IgD-negative memory B cell (primary cell): ENCODE data around the gene KIFBP. TPM values are rescaled to one million over a fixed set of nuclear protein-coding genes. Genes with fewer than 3 reads are reported as not detected.

Experiments
- H3K27ac Mint-ChIP-seq, 3 donors: one replicate each; pipeline ENCODE4 v1.8.0; 2020 to 2022; ENCODE audit warnings: mild to moderate bottlenecking in 3 of 3, mixed read lengths in 3 of 3, moderate library complexity in 1 of 3
- H3K27me3 Mint-ChIP-seq: one replicate; pipeline ENCODE4 v1.8.0; 2021; ENCODE audit warnings: mixed read lengths
- H3K36me3 Mint-ChIP-seq: one replicate; pipeline ENCODE4 v1.8.0; 2020; ENCODE audit warnings: mild to moderate bottlenecking, mixed read lengths
- H3K4me1 Mint-ChIP-seq, 3 donors: one replicate each; pipeline ENCODE4 v1.8.0; 2020 to 2022; ENCODE audit warnings: mixed read lengths in 3 of 3, mild to moderate bottlenecking in 1 of 3
- H3K4me3 Mint-ChIP-seq, 4 donors: one replicate each; pipeline ENCODE4 v1.8.0; 2020 to 2022; ENCODE audit warnings: mild to moderate bottlenecking in 4 of 4, mixed read lengths in 4 of 4, moderate library complexity in 3 of 4
- H3K9me3 Mint-ChIP-seq, 3 donors: one replicate each; pipeline ENCODE4 v1.8.0; 2020 to 2021; ENCODE audit warnings: mixed read lengths in 3 of 3, mild to moderate bottlenecking in 1 of 3
- polyA plus RNA-seq: library from polyadenylated mRNA; unstranded; fragments of 300-500 nt; fragmentation: Illumina TruSeq; gene quantifications from one replicate; pipeline ENCODE4 v1.2.3, GENCODE V29; 2021

The KIFBP gene
- polyA plus RNA-seq, 1 donor from 2014 or later: 2.9 TPM

GRCh38 chr10:69052736-69053135, 64.1 kb downstream of the KIFBP start:
- peaks cover 4 to 27% (median 6%) of the 10 kb centered on the region in 3 donors for H3K4me1 Mint-ChIP-seq
- H3K27ac Mint-ChIP-seq: no peak overlapping the region
- H3K4me3 Mint-ChIP-seq: no peak overlapping the region
- no peaks in the 10 kb centered on the region for H3K36me3 Mint-ChIP-seq
- H3K9me3 Mint-ChIP-seq: no peaks in the 10 kb centered on the region
- no peaks in the 10 kb centered on the region for H3K27me3 Mint-ChIP-seq

GRCh38 chr10:69055241-69055640, 66.6 kb downstream of the KIFBP start:
- peak overlapping the region in 2 of 3 donors; percentile 31 to 81 for H3K27ac Mint-ChIP-seq

DNA sequence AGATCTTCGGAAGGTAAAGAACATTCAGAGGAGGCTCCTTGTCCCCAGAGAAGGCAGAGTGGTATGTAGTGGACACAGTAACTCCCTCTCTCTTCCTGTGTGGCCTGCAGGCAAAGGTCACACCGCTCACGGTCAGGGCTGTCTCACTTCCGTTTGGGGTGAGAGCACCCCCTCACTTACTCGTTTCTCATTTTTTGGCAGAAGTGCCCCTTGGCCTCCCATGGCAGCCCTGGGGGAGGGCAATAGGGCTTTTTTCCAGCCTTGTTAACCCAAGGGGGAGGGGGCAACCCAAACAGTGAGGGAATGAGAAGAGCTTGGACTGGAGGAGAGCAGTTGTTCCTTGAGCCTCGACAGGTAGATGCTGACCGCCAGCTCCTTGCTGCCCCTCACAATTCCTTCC, 67.5 kb downstream of the KIFBP start:
- no peaks in the 10 kb centered on the region for H3K36me3 Mint-ChIP-seq
- peak overlapping the region in 2 of 3 donors; percentile 81 to 85 for H3K27ac Mint-ChIP-seq
- no peak overlapping the region for H3K4me3 Mint-ChIP-seq
- no peaks in the 10 kb centered on the region for H3K9me3 Mint-ChIP-seq
- no peaks in the 10 kb centered on the region for H3K27me3 Mint-ChIP-seq
- peaks cover 4 to 20% (median 7%) of the 10 kb centered on the region in 3 donors for H3K4me1 Mint-ChIP-seq

More at GRCh38 chr10:69055241-69055640, 66.6 kb downstream of the KIFBP start:
- Mint-ChIP-seq H3K4me1 (peaks cover 4 to 20% (median 7%) of the 10 kb centered on the region in 3 donors), H3K36me3 (no peaks in the 10 kb centered on the region), H3K4me3 (peak overlapping the region in 1 of 4 donors; percentile 25), H3K9me3 (no peaks in the 10 kb centered on the region), H3K27me3 (no peaks in the 10 kb centered on the region)

DNA sequence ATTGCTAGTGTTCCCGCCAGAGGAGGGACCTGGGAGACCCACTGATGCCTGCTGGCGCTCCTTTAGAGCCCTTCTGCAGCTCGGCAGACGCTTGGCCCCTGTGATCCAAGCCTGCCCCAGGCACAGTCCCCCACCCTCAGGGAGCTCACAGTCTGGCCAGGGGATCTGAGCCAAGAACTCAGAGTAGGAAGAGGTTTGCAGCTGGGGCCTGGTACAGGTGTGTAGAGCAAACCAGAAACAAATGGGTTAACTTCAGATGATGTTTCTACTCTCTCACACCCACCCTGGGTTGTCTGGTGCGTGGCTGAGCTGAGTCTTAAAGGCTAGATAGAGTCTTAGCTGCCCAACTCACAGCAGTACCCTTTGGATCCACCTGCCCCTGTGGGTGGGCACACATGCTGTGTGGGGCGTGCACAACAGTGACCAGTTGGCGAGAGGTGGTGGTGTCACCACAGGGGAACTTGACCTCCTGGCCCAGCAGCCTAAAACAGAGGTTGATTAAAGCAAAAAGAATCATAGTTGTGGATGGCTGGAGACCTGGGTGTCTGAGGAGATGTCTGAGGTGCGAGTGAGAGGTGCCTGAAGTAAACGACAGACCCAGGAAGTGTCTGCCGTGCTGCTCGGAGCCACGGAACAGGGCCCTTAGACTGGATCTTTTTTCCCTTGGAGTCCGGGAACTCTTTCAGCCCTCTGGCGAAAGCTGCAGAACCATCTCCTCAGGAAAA, 68.1 kb downstream of the KIFBP start:
- Mint-ChIP-seq H3K27me3 (no peaks in the 10 kb centered on the region), H3K4me1 (peaks cover 8 to 20% (median 12%) of the 10 kb centered on the region in 3 donors), H3K9me3 (no peaks in the 10 kb centered on the region), H3K4me3 (no peak overlapping the region), H3K36me3 (no peaks in the 10 kb centered on the region), H3K27ac (peak overlapping the region in 1 of 3 donors; percentile 81)

DNA sequence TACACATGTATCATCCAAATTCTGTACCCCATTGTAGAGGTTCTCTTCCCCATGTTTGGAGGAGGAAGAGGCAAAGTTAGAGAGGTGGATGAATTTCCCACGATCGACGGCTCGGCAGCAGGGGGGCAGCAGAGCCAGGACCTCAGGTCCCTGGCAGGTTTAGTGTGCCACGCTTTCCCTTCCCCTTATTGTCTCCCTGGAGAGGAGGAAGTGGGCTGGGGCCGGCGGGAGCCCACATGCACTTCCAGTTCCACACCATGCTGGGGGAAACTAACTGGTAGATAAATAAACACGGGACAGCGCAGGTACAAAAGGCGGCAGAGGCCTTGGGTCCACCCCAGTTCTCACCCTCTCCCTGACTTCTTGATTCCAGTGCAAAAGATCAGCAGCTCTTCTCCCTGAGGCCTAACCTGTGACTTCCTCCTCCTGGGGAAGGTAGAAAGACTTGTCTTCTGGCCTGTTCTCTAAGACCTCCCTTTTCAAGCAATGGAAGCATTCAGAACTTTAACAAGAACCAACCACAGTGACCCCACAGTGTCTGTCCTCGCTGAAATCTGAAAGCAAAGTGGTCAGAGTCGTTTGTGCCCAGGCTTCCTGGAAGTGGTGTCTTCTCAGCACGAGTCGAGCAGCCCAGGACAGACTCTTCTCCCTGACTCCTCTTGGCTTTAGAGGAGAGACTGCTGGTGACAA, 68.8 kb downstream of the KIFBP start:
- Mint-ChIP-seq H3K9me3 (no peaks in the 10 kb centered on the region), H3K27me3 (no peaks in the 10 kb centered on the region), H3K36me3 (no peaks in the 10 kb centered on the region), H3K4me1 (peaks cover 7 to 21% (median 18%) of the 10 kb centered on the region in 3 donors), H3K27ac (peak overlapping the region in 1 of 3 donors; percentile 7), H3K4me3 (peak overlapping the region in 1 of 4 donors; percentile 39)

- Mint-ChIP-seq H3K4me3 (no peak overlapping the region), H3K36me3 (no peaks in the 10 kb centered on the region), H3K4me1 (peaks cover 7 to 20% (median 18%) of the 10 kb centered on the region in 3 donors), H3K27me3 (no peaks in the 10 kb centered on the region), H3K27ac (peak overlapping the region in 1 of 3 donors; percentile 7), H3K9me3 (no peaks in the 10 kb centered on the region)
Observed at GRCh38 chr10:69057951-69058297, 69.3 kb downstream of the KIFBP start.

DNA sequence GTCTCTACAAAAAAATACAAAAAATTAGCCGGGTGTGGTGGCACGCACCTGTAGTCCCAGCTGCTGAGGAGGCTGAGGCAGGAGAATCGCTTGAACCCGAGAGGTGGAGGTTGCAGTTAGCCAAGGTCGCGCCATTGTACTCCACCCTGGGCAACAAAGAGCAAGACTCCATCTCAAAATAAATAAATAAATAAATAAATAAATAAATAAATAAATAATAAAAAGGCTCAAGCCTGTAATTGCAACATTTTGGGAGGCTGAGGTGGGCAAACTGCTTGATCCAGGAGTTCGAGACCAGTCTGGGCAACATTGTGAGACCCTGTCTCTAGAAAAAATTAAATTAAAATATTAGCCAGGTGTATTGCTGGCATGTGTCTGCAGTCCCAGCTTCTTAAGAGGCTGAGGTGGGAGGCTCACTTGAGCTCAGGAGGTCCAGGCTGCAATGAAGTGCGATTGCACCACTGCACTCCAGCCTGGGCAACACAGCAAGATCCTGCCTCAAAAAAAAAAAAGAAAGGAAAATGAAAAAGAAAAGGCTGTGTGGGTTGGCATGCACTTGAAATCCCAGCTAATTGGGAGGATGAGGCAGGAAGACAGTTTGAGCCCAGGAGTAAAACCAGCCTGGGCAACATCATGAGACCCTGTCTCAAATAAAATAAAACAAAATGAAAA, 71.7 kb downstream of the KIFBP start:
- H3K4me3 Mint-ChIP-seq: no peak overlapping the region

GRCh38 chr10:69061305-69062161, 72.9 kb downstream of the KIFBP start:
- peak overlapping the region; percentile 57 to 94 (median 80) for H3K4me3 Mint-ChIP-seq
- H3K27me3 Mint-ChIP-seq: no peaks in the 10 kb centered on the region
- no peaks in the 10 kb centered on the region for H3K36me3 Mint-ChIP-seq
- no peaks in the 10 kb centered on the region for H3K9me3 Mint-ChIP-seq
- peak overlapping the region in 2 of 3 donors; percentile 36 to 50 for H3K27ac Mint-ChIP-seq
- H3K4me1 Mint-ChIP-seq: peaks cover 10 to 21% (median 18%) of the 10 kb centered on the region in 3 donors

More for the DNA sequence above, 71.7 kb downstream of the KIFBP start:
- Mint-ChIP-seq H3K27me3 (no peaks in the 10 kb centered on the region), H3K27ac (no peak overlapping the region), H3K4me1 (peaks cover 7 to 20% (median 18%) of the 10 kb centered on the region in 3 donors), H3K9me3 (no peaks in the 10 kb centered on the region), H3K36me3 (no peaks in the 10 kb centered on the region)

DNA sequence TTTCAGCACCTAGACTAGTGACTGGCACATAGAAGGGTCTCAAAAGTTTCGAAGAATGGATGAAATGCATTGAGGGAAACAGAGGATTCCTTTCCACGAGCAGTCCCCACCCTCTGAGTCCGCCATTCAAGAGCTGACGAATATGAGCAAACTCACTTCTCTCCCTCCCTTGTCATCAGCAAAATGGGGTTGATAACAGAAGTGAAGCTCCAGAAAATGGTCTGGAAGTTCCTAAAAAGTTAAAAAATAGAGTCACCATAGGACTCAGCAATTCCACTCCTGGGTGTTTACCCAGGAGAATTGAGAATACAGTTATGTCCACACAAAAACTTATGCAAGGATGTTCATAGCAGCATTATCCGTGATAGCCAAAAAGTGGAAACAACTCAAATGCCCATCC, 74.3 kb downstream of the KIFBP start:
- H3K27ac Mint-ChIP-seq: no peak overlapping the region
- no peaks in the 10 kb centered on the region for H3K36me3 Mint-ChIP-seq
- H3K9me3 Mint-ChIP-seq: no peaks in the 10 kb centered on the region
- no peak overlapping the region for H3K4me3 Mint-ChIP-seq
- no peaks in the 10 kb centered on the region for H3K27me3 Mint-ChIP-seq
- H3K4me1 Mint-ChIP-seq: peaks cover 10 to 19% (median 11%) of the 10 kb centered on the region in 3 donors

- Mint-ChIP-seq H3K27ac (no peak overlapping the region), H3K4me3 (no peak overlapping the region), H3K36me3 (no peaks in the 10 kb centered on the region), H3K27me3 (no peaks in the 10 kb centered on the region), H3K4me1 (peaks cover 10 to 19% (median 11%) of the 10 kb centered on the region in 3 donors), H3K9me3 (no peaks in the 10 kb centered on the region)
Observed at GRCh38 chr10:69064762-69065328, 76.2 kb downstream of the KIFBP start.

DNA sequence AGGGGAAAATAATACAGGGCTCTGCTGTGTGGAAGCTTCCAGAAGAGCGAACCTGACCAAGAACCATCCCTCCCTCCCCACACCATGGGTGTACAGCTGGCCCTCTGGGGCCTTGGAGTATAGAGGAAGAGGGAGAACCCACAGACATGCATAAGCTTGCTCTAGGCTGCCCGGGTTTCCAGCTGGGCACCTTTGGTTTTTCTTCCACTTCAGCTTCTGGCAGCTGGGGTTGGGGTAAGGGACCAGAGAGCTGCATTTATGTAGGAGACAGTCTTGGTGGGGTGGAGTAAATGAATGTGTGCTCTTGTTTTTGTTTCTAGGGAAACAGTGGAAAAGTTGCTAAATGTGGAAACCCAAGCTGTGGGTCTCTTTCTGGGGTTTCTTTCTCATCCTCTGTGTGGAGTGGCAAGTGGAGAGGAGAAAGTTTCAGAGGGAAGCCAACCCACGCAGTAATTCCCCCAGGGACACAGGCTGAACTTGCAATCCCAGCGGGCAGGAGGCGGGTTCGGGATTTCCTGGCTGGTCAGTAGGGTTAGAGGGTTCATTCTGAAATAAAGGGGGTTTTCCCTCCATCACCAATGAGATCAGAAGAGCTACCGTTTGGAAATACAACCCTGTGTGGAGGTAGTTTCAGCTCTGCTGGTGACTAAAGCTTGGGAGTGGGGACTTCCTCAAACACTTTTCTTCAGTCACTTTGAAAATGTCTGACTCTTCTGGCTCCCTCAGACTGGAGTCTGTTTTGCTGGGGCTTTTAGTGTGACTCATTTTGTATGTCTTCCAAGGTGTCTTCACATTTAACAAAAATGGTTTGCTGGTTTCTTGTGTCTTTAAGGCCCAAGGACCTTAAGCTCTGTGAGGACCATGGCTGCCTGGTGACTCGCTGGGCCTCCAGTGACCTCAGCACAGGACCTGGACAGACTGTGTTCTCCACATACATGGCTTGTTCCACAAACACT, 77.1 kb downstream of the KIFBP start:
- Mint-ChIP-seq H3K36me3 (no peaks in the 10 kb centered on the region), H3K27me3 (no peaks in the 10 kb centered on the region), H3K4me1 (peaks cover 10 to 19% (median 13%) of the 10 kb centered on the region in 3 donors), H3K9me3 (no peaks in the 10 kb centered on the region), H3K4me3 (no peak overlapping the region), H3K27ac (no peak overlapping the region)
